Keratinocyte (primary cell): Measurements from ENCODE around the gene FBXW5. TPM values are rescaled to one million over a fixed set of nuclear protein-coding genes. Genes with fewer than 3 reads are reported as not detected.

ENCODE experiments used
- DNase-seq: peaks from one replicate; pipeline ENCODE4 v3.0.0-alpha.2; 2011; ENCODE audit warnings: low read depth, missing footprints, low spot score
- FAIRE-seq: peaks from 2 replicates; lab custom pipeline; 2011; peaks lifted over from hg19 to GRCh38; lab: Jason Lieb, UNC
- H2AFZ ChIP-seq: 2 replicates; pipeline ENCODE4 v1.6.0; 2012; ENCODE audit warnings: low read length, control low read depth, inconsistent platforms; ENCODE audit not compliant: control insufficient read depth
- H3K27ac ChIP-seq: 2 replicates; pipeline ENCODE4 v1.5.1; 2011; ENCODE audit warnings: low read length; ENCODE audit not compliant: control insufficient read depth, insufficient read depth
- H3K27me3 ChIP-seq: 3 replicates; pipeline ENCODE4 v1.6.0; 2011; ENCODE audit warnings: low read length; ENCODE audit not compliant: control insufficient read depth, insufficient read depth; ENCODE audit errors: extremely low read depth
- H3K36me3 ChIP-seq, 2 experiments: 2 replicates in 1 of 2; 3 replicates in 1 of 2; pipeline ENCODE4 v1.5.1; 2011; ENCODE audit warnings: low read length in 2 of 2, mild to moderate bottlenecking in 1 of 2; ENCODE audit not compliant: control insufficient read depth in 2 of 2, insufficient read depth in 2 of 2; ENCODE audit errors: extremely low read depth in 1 of 2
- H3K4me1 ChIP-seq: 3 replicates; pipeline ENCODE4 v1.5.1; 2011; ENCODE audit warnings: low read length; ENCODE audit not compliant: control insufficient read depth, insufficient read depth; ENCODE audit errors: extremely low read depth
- H3K4me2 ChIP-seq: 3 replicates; pipeline ENCODE4 v1.6.0; 2011; ENCODE audit warnings: low read depth, low read length; ENCODE audit not compliant: control insufficient read depth, insufficient read depth; ENCODE audit errors: extremely low read depth
- H3K4me3 ChIP-seq, 3 experiments: fragments of 200-600 bp in 1 of 3; sonication (generic) in 1 of 3; 2 replicates in 2 of 3; 3 replicates in 1 of 3; pipeline ENCODE4 v1.5.1; 2011 to 2016; ENCODE audit warnings: low read length in 3 of 3, mild to moderate bottlenecking in 3 of 3, control low read depth in 2 of 3, inconsistent platforms in 1 of 3, low read depth in 1 of 3, mixed read lengths in 1 of 3, mixed run types in 1 of 3, moderate library complexity in 1 of 3; ENCODE audit not compliant: control insufficient read depth in 2 of 3, insufficient read depth in 2 of 3; ENCODE audit errors: extremely low read depth in 1 of 3
- H3K79me2 ChIP-seq: 2 replicates; pipeline ENCODE4 v1.6.0; 2012; ENCODE audit warnings: low read length; ENCODE audit not compliant: control insufficient read depth, insufficient read depth
- H3K9ac ChIP-seq: 3 replicates; pipeline ENCODE4 v1.6.0; 2011; ENCODE audit warnings: low read length; ENCODE audit not compliant: control insufficient read depth, insufficient read depth; ENCODE audit errors: extremely low read depth
- H3K9me1 ChIP-seq: 3 replicates; pipeline ENCODE4 v1.6.0; 2011; ENCODE audit warnings: low read length; ENCODE audit not compliant: control insufficient read depth, insufficient read depth; ENCODE audit errors: extremely low read depth
- H3K9me3 ChIP-seq: 2 replicates; pipeline ENCODE4 v1.5.1; 2012; ENCODE audit warnings: low read depth, low read length; ENCODE audit not compliant: control insufficient read depth
- H4K20me1 ChIP-seq: 3 replicates; pipeline ENCODE4 v1.6.0; 2011; ENCODE audit warnings: low read length; ENCODE audit not compliant: control insufficient read depth, insufficient read depth; ENCODE audit errors: extremely low read depth
- EZH2 ChIP-seq: IDR thresholded peaks from one replicate; pipeline ENCODE4 v1.6.1; 2012; ENCODE audit warnings: inconsistent platforms, mild to moderate bottlenecking, low read length, moderate library complexity
- dilution Hi-C: fragments of 300-500 bp; cut with MboI; formaldehyde crosslinking; loops from one replicate; pipeline ENCODE4 v1.7.0; 2020; ENCODE audit warnings: low sequenced_read_pairs; ENCODE audit not compliant: extremely low pct_ligation_motif_present
- polyA plus RNA-seq, 5 experiments: library from polyadenylated mRNA; depleted of rRNA in 3 of 5; stranded (reverse) in 3 of 5; stranded (forward) in 1 of 5; unstranded in 1 of 5; fragments of >200 nt; gene quantifications; 1 replicate in 1 of 5; 2 replicates in 3 of 5; 3 replicates in 1 of 5; pipeline versions ENCODE4 v1.2.1 to v1.2.3, GENCODE V29; 2011 to 2012; ENCODE audit warnings: missing spikeins in 2 of 5, low read depth in 1 of 5, low replicate concordance in 1 of 5
- TF ChIP-seq, protein P1 (sequence below), 3 experiments: IDR thresholded peaks in 1 of 3; conservative IDR thresholded peaks in 1 of 3; optimal IDR thresholded peaks in 1 of 3; 2 replicates in 2 of 3; 3 replicates in 1 of 3; pipeline versions ENCODE3 to v1.5.1; 2011; ENCODE audit warnings: low read length in 3 of 3, mild to moderate bottlenecking in 3 of 3, moderate library complexity in 2 of 3, control low read depth in 1 of 3, inconsistent platforms in 1 of 3; ENCODE audit not compliant: insufficient read depth in 2 of 3; ENCODE audit errors: extremely low read depth in 1 of 3

FBXW5 gene
- polyA plus RNA-seq, 1 donor (not counting 4 experiments of a cell fraction or from before 2014, with no cell fraction given), result 23.0 TPM

DNA sequence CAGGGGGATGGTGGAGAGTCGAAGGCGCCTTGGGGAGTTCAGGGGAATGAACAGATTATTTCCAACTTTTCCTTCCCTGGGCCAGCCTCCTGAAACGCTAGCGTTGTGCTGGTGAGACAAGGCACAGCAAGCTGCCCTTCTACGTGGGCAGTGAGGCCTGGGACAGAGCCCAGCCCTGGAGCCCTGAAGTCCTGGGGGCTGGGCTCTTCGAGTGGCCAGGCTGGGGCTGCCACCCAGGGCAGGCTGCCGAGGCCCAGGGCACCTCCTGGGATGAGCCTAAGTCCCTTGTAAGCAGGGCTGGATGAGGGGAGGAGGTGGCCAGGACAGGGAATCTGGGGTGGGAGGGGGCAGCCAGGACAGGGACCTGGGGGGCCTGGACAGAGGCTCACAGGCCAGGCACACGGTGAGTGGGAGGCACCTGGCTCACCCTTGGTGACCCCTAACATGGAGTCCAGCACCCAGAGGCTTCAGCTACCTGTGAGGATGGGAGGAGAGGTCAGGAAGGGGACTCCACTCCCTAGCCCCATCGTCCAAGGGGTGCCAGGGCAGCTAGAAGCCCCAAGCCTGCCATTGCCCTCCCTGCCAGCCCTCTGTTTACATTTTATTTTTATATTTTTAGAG lies 6.2 kb upstream of the FBXW5 start:
- dilution Hi-C loops, result no loop called here
- DNase-seq, result no peak
- no peak overlapping the region for H3K27ac ChIP-seq
- peak overlapping the region; percentile 65 for H3K9ac ChIP-seq
- no peaks in the 10 kb centered on the region for H3K79me2 ChIP-seq
- no peak for FAIRE-seq
- no peaks in the 10 kb centered on the region for H4K20me1 ChIP-seq
- TF ChIP-seq EZH2, result no peak
- TF ChIP-seq, protein P1, sequence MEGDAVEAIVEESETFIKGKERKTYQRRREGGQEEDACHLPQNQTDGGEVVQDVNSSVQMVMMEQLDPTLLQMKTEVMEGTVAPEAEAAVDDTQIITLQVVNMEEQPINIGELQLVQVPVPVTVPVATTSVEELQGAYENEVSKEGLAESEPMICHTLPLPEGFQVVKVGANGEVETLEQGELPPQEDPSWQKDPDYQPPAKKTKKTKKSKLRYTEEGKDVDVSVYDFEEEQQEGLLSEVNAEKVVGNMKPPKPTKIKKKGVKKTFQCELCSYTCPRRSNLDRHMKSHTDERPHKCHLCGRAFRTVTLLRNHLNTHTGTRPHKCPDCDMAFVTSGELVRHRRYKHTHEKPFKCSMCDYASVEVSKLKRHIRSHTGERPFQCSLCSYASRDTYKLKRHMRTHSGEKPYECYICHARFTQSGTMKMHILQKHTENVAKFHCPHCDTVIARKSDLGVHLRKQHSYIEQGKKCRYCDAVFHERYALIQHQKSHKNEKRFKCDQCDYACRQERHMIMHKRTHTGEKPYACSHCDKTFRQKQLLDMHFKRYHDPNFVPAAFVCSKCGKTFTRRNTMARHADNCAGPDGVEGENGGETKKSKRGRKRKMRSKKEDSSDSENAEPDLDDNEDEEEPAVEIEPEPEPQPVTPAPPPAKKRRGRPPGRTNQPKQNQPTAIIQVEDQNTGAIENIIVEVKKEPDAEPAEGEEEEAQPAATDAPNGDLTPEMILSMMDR (optimal IDR thresholded peaks at IDR 0.05 in 1 of 3, IDR thresholded peaks at IDR 0.05 in 1 of 3, conservative IDR thresholded peaks at IDR 0.05 in 1 of 3; ENCODE audit: extremely low read depth in 1 of 3, insufficient read depth in 2 of 3, low read length in 3 of 3), result no peak
- peak overlapping the region; percentile 94 for H3K4me2 ChIP-seq
- no peaks in the 10 kb centered on the region for H3K27me3 ChIP-seq
- no peaks in the 10 kb centered on the region for H3K9me3 ChIP-seq
- no peaks in the 10 kb centered on the region for H3K36me3 ChIP-seq
- peak overlapping the region; percentile 95 for H2AFZ ChIP-seq
- H3K4me1 ChIP-seq, result peaks cover 12% of the 10 kb centered on the region
- H3K4me3 ChIP-seq, result peak overlapping the region; percentile 63 to 70 (median 65)
- no peaks in the 10 kb centered on the region for H3K9me1 ChIP-seq

DNA sequence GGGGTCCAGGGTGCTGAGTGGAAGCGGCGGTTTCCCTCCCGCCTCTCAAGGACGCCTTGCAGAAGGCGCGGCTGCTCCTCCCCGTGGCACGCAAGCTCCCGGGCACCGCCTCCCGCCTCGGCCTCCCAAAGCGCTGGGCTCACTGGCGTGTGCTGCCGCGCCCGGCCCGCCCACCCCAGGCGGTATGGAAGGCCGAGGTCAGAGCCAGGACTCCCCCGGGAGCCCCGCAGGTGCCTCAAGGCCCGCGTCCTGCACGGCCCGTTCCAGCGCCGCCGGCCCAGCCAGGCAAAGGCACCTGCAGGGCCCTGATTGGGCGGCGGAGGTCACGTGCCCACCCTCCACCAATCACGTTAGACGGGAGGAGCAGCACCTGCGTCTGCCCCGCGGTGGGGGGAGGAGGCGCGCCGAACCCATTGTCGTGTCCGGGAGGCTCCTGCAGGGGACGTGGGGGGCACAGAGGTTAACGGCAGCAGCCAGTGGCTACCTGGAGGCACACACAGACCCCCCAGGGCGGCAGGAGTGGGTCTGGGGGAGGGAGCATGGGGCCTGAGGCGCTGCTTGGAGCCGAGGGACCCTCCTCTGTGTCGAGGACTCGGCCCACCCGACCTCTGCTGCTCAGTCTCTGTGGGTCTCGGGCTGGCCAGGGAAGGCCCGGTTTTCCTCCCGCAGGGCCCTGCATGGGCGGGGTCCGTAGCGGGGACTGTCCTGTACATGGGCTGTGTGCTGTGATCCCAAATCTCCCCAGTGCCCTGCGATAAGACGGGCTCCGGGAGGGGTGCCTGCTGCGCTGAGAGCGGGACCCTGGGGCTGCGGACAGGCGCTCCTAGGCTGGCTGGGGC lies 5.5 kb upstream of the FBXW5 start:
- Histone ChIP-seq H3K79me2 (no peaks in the 10 kb centered on the region), H3K9me3 (no peaks in the 10 kb centered on the region), H3K27me3 (no peaks in the 10 kb centered on the region), H3K36me3 (no peaks in the 10 kb centered on the region), H3K27ac (no peak overlapping the region), H2AFZ (peak overlapping the region; percentile 95), H4K20me1 (no peaks in the 10 kb centered on the region), H3K9me1 (no peaks in the 10 kb centered on the region), H3K4me1 (peaks cover 12% of the 10 kb centered on the region), H3K4me2 (peak overlapping the region; percentile 94), H3K9ac (peak overlapping the region; percentile 65), H3K4me3 (peak overlapping the region; percentile 63 to 70 (median 65))
- DNase-seq (peak; percentile 62), FAIRE-seq (peak; percentile 63)
- no peak for TF ChIP-seq EZH2
- TF ChIP-seq, protein P1 (optimal IDR thresholded peaks at IDR 0.05 in 1 of 3, IDR thresholded peaks at IDR 0.05 in 1 of 3, conservative IDR thresholded peaks at IDR 0.05 in 1 of 3; ENCODE audit: extremely low read depth in 1 of 3, insufficient read depth in 2 of 3, low read length in 3 of 3), result no peak
- dilution Hi-C loops, result loop anchor here (25.0 kb wide), 1 partner anchor 138 kb away; the partner anchor contains the start of gene RABL6
